ENCODE data around the gene CIAO3. TPM values are rescaled to one million over a fixed set of nuclear protein-coding genes. Genes with fewer than 3 reads are reported as not detected.
"Not testable (repeated sequence)": the region's sequence is repeated elsewhere in the genome, so short reads cannot be mapped to it uniquely, and the experiment has no call there.

The CIAO3 gene
- polyA plus RNA-seq, 1 donor (not counting 4 experiments of a cell fraction or from before 2014, with no cell fraction given) = 24.9 TPM

DNA sequence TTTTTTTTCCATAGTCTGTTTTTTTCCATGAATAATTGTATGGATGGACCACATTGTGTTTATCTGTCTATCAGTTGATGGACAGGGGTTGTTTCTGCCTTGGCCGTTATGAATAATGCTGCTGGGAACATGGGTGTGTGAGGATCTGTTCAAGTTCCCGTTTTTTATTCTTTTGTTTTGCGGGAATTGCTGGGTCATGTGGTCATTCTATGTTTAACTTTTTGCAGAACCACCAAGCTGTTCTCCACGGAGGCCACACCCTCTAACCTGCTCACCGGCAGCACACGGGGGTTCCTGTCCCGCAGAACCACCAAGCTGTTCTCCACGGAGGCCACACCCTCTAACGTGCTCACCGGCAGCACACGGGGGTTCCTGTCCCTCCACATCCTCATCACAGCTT, 13.9 kb upstream of the CIAO3 start:
- H3K9ac ChIP-seq (ENCODE audit: control insufficient read depth, extremely low read depth, insufficient read depth, low read length) = no peak overlapping the region
- FAIRE-seq = no peak
- H3K27ac ChIP-seq (ENCODE audit: control insufficient read depth, insufficient read depth, low read length) = no peak overlapping the region
- no peaks in the 10 kb centered on the region for H4K20me1 ChIP-seq (ENCODE audit: control insufficient read depth, extremely low read depth, insufficient read depth, low read length)
- H3K4me1 ChIP-seq (ENCODE audit: control insufficient read depth, extremely low read depth, insufficient read depth, low read length) = peaks cover 13% of the 10 kb centered on the region
- DNase-seq (ENCODE audit: low read depth, low spot score) = no peak
- TF ChIP-seq, protein P1, sequence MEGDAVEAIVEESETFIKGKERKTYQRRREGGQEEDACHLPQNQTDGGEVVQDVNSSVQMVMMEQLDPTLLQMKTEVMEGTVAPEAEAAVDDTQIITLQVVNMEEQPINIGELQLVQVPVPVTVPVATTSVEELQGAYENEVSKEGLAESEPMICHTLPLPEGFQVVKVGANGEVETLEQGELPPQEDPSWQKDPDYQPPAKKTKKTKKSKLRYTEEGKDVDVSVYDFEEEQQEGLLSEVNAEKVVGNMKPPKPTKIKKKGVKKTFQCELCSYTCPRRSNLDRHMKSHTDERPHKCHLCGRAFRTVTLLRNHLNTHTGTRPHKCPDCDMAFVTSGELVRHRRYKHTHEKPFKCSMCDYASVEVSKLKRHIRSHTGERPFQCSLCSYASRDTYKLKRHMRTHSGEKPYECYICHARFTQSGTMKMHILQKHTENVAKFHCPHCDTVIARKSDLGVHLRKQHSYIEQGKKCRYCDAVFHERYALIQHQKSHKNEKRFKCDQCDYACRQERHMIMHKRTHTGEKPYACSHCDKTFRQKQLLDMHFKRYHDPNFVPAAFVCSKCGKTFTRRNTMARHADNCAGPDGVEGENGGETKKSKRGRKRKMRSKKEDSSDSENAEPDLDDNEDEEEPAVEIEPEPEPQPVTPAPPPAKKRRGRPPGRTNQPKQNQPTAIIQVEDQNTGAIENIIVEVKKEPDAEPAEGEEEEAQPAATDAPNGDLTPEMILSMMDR (optimal IDR thresholded peaks at IDR 0.05 in 1 of 3, IDR thresholded peaks at IDR 0.05 in 1 of 3, conservative IDR thresholded peaks at IDR 0.05 in 1 of 3; ENCODE audit: extremely low read depth in 1 of 3, insufficient read depth in 2 of 3, low read length in 3 of 3) = no peak
- TF ChIP-seq EZH2 (IDR thresholded peaks at IDR 0.05; ENCODE audit: low read length) = no peak
- no peak overlapping the region for H2AFZ ChIP-seq (ENCODE audit: control insufficient read depth, low read length)
- H3K27me3 ChIP-seq (ENCODE audit: control insufficient read depth, extremely low read depth, insufficient read depth, low read length) = peaks cover 9% of the 10 kb centered on the region
- H3K79me2 ChIP-seq (ENCODE audit: control insufficient read depth, insufficient read depth, low read length) = no peaks in the 10 kb centered on the region
- H3K36me3 ChIP-seq (ENCODE audit: control insufficient read depth in 2 of 2, extremely low read depth in 1 of 2, insufficient read depth in 2 of 2, low read length in 2 of 2) = no peaks in the 10 kb centered on the region
- dilution Hi-C loops (cut with MboI; ENCODE audit: extremely low pct_ligation_motif_present, low sequenced_read_pairs) = no loop called here
- H3K4me3 ChIP-seq (ENCODE audit: control insufficient read depth in 2 of 3, extremely low read depth in 1 of 3, insufficient read depth in 2 of 3, low read depth in 1 of 3, low read length in 3 of 3) = no peak overlapping the region
- H3K9me3 ChIP-seq (ENCODE audit: control insufficient read depth, low read depth, low read length) = no peaks in the 10 kb centered on the region
- H3K4me2 ChIP-seq (ENCODE audit: control insufficient read depth, extremely low read depth, insufficient read depth, low read depth, low read length) = no peak overlapping the region
- H3K9me1 ChIP-seq (ENCODE audit: control insufficient read depth, extremely low read depth, insufficient read depth, low read length) = no peaks in the 10 kb centered on the region

DNA sequence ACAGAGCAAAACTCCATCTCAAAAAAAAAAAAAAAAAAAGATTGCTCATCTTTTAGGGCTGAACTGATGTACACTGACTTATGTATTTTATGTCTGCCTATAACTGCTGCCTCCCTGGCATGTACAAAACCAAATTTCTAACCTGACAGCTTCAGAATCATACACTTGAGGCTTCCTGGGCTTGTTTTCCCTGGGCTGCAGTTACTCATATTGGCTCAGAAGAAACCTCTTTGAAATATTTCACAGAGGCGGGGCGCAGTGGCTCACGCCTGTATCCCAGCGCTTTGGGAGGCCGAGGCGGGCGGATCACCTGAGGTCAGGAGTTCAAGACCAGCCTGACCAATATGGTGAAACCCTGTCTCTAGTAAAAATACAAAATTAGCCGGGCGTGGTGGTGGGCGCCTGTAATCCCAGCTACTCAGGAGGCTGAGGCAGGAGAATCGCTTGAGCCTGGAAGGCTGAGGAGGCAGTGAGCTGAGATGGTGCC, 13.4 kb upstream of the CIAO3 start:
- H3K79me2 ChIP-seq (ENCODE audit: control insufficient read depth, insufficient read depth, low read length); H3K4me1 ChIP-seq (ENCODE audit: control insufficient read depth, extremely low read depth, insufficient read depth, low read length); H3K4me3 ChIP-seq (ENCODE audit: control insufficient read depth in 2 of 3, extremely low read depth in 1 of 3, insufficient read depth in 2 of 3, low read depth in 1 of 3, low read length in 3 of 3); H2AFZ ChIP-seq (ENCODE audit: control insufficient read depth, low read length); FAIRE-seq; dilution Hi-C loops (cut with MboI; ENCODE audit: extremely low pct_ligation_motif_present, low sequenced_read_pairs); H3K27ac ChIP-seq (ENCODE audit: control insufficient read depth, insufficient read depth, low read length); H3K27me3 ChIP-seq (ENCODE audit: control insufficient read depth, extremely low read depth, insufficient read depth, low read length); H4K20me1 ChIP-seq (ENCODE audit: control insufficient read depth, extremely low read depth, insufficient read depth, low read length); H3K9ac ChIP-seq (ENCODE audit: control insufficient read depth, extremely low read depth, insufficient read depth, low read length); H3K9me3 ChIP-seq (ENCODE audit: control insufficient read depth, low read depth, low read length); H3K9me1 ChIP-seq (ENCODE audit: control insufficient read depth, extremely low read depth, insufficient read depth, low read length); DNase-seq (ENCODE audit: low read depth, low spot score); H3K36me3 ChIP-seq (ENCODE audit: control insufficient read depth in 2 of 2, extremely low read depth in 1 of 2, insufficient read depth in 2 of 2, low read length in 2 of 2); H3K4me2 ChIP-seq (ENCODE audit: control insufficient read depth, extremely low read depth, insufficient read depth, low read depth, low read length): not testable (repeated sequence)

DNA sequence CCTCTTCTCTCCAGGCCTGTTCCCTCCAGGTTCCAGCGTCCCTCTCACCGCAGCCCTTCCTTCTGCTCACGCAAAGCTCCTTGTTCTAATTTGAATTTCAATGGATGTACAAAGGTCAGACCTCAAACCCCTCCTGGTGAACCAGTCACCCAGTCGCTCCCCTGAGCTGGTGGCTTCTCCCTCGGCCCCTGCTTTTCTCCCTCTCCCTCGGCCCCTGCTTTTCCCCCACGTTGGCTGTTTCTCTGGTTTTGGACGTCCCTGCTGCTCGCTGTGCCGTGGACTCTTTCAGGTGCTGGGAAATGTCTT, 11.2 kb upstream of the CIAO3 start:
- Histone ChIP-seq H3K9ac (ENCODE audit: control insufficient read depth, extremely low read depth, insufficient read depth, low read length) (no peak overlapping the region), H3K4me1 (ENCODE audit: control insufficient read depth, extremely low read depth, insufficient read depth, low read length) (peaks cover 2% of the 10 kb centered on the region), H3K27ac (ENCODE audit: control insufficient read depth, insufficient read depth, low read length) (no peak overlapping the region), H3K9me1 (ENCODE audit: control insufficient read depth, extremely low read depth, insufficient read depth, low read length) (no peaks in the 10 kb centered on the region), H3K27me3 (ENCODE audit: control insufficient read depth, extremely low read depth, insufficient read depth, low read length) (peaks cover 9% of the 10 kb centered on the region), H3K4me2 (ENCODE audit: control insufficient read depth, extremely low read depth, insufficient read depth, low read depth, low read length) (peak overlapping the region; percentile 51), H4K20me1 (ENCODE audit: control insufficient read depth, extremely low read depth, insufficient read depth, low read length) (no peaks in the 10 kb centered on the region), H3K79me2 (ENCODE audit: control insufficient read depth, insufficient read depth, low read length) (no peaks in the 10 kb centered on the region), H3K9me3 (ENCODE audit: control insufficient read depth, low read depth, low read length) (no peaks in the 10 kb centered on the region), H3K4me3 (ENCODE audit: control insufficient read depth in 2 of 3, extremely low read depth in 1 of 3, insufficient read depth in 2 of 3, low read depth in 1 of 3, low read length in 3 of 3) (no peak overlapping the region), H2AFZ (ENCODE audit: control insufficient read depth, low read length) (peak overlapping the region; percentile 83), H3K36me3 (ENCODE audit: control insufficient read depth in 2 of 2, extremely low read depth in 1 of 2, insufficient read depth in 2 of 2, low read length in 2 of 2) (no peaks in the 10 kb centered on the region)
- TF ChIP-seq EZH2 (IDR thresholded peaks at IDR 0.05; ENCODE audit: low read length) = no peak
- TF ChIP-seq, protein P1 (optimal IDR thresholded peaks at IDR 0.05 in 1 of 3, IDR thresholded peaks at IDR 0.05 in 1 of 3, conservative IDR thresholded peaks at IDR 0.05 in 1 of 3; ENCODE audit: extremely low read depth in 1 of 3, insufficient read depth in 2 of 3, low read length in 3 of 3) = no peak
- FAIRE-seq (no peak), DNase-seq (ENCODE audit: low read depth, low spot score) (no peak)
- dilution Hi-C loops (cut with MboI; ENCODE audit: extremely low pct_ligation_motif_present, low sequenced_read_pairs) = no loop called here
